HG03139 (cell line): ENCODE measurements around the gene SPATA6.
"Not testable (repeated sequence)": the region's sequence is repeated elsewhere in the genome, so short reads cannot be mapped to it uniquely, and the experiment has no call there.

Experiments used
- ATAC-seq: cut with Tn5 transposase; IDR thresholded peaks from one replicate; pipeline ENCODE4 v1.9.1; 2021; ENCODE audit not compliant: unreplicated experiment

The SPATA6 gene

DNA sequence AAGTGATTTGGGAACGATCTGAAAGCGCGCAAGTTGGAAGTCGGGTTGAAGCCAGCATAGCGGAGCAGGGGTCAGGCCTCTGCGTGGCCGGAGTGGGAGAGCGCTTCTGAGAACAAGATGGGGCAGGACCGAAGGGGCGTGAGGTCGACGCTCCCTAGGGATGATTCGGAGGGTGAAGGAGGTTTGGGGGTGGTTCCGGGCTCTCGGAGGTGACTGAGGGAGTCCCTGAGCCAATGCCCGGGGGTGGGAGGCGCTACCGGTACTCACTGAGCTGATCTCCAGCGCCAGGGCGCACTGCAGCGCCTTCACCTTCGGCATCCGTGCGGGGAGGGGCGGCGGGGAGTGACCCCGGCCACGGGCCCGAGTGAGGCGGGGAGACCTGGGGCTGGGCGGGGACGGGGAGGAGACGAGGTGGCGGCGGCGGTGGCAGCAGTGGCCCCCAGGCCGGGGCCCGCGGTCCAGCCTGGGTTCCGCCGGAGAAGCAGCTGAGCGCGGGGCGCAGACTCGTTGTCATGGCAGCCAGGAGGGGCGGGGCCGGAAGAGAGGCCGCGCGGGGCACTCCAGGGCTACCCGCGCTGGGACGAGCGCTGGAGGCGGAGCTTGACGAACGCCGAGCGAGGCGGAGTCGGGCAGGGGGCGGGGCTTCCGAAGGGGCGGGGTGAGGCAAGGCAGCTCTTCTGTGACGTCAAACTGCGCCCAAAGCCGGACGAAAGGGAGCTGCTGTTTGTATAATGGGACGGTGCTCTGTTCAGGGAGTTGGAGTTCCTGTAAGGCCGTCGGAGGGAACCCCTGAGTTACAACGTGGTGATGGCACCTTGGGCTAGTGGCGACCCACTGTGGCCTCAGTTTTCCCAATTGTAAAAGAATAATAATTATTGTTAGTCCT is at the start of gene SPATA6:
TSS of gene SPATA6 (minus strand) at position 514 of the 886 bp plus-strand sequence. CDS start at position 318, 196 bp downstream.
- peak; percentile 100 for ATAC-seq

DNA sequence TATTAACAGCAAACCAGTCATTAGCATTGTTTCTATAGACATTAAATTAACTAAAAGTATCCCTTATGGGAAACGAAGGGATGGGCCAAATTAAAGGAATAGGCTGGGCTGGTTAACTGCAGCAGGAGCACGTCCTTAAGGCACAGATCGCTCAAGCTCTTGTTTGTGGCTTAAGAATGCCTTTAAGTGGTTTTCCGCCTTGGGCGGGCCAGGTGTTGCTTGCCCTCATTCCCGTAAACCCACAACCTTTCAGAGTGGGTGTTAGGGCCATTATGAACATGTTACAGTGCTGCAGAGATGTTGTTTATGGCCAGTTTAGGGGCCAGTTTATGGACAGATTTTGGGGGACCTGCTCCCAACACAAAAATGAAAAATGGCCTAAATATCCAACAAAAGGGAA is 47.9 kb upstream of the SPATA6 start:
- ATAC-seq, result not testable (repeated sequence)

DNA sequence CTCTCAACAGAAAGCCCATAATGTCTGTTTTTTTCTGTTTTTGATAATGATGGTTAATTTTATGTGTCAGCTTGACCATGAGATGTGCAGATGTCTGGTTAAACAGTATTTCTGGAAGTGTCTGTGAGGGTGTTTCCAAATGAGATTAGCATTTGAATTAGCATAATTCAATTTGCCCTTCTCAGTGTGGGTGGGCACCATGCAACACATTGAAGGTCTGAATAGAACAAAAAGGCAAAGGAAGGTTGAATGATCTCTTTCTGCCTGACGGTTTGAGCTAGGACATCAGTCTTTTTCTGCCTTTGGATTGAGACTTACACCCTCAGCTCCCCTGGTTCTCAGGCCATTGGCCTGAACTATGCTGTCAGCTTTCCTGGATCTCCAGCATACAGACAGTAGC is 34.9 kb upstream of the SPATA6 start:
- no peak for ATAC-seq

DNA sequence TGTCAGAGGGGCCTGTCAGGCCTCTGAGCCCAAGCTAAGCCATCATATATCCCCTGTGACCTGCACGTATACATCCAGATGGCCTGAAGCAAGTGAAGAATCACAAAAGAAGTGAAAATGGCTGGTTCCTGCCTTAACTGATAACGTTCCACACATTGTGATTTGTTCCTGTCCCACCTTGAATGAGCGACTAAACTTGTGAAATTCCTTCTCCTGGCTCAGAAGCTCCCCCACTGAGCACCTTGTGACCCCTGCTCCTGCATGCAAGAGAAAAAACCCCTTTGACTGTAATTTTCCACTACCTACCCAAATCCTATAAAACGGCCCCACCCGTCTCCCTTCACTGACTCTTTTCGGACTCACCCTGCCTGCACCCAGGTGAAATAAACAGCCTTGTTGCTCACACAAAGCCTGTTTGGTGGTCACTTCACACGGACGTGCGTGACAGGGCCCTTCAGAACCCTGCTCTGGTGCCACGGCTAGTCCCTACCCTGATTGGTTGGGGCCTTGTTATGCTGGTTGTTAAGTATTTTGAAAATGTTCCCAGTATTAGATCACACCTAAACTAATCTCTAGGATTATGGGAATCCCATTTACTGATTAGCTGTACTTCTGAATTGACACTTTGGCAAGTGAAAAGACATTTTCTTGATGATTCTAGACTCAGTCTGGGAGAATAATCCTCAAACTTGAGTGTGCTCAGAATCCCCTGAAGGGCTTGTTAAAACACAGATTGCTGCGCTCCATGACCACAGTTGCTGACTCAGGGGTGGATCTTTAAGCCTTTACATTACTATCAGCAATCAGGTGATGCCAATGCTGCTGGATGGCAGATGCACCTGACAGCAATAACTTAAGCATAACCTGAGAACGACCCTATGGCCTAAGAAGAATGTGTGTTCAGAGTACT is 28.8 kb upstream of the SPATA6 start:
- ATAC-seq, result no peak

DNA sequence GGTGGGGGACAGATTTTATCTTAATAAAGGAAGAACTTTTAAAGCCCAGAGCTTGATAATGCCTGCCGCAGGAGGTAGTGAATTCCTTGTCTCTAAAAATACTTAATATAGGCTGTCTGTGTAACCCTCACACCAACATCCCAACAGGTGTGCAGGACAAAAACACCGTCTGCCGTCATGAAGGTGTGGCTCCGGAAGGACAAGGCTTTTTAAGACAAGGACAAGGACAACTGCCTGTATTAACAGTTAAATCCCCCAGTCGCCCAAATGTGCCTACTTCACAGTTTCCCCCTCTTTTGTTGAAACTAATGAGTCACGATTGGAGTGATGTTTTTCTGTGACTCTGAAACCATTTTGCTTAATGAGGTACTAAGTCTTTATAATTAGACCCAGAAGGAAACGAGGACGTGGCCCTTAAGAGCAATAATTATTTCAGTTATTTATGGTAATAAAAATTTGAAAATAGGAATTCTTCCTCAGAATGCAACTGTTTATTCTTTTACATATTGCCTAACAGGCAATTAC is 27.3 kb upstream of the SPATA6 start:
- ATAC-seq, result no peak

DNA sequence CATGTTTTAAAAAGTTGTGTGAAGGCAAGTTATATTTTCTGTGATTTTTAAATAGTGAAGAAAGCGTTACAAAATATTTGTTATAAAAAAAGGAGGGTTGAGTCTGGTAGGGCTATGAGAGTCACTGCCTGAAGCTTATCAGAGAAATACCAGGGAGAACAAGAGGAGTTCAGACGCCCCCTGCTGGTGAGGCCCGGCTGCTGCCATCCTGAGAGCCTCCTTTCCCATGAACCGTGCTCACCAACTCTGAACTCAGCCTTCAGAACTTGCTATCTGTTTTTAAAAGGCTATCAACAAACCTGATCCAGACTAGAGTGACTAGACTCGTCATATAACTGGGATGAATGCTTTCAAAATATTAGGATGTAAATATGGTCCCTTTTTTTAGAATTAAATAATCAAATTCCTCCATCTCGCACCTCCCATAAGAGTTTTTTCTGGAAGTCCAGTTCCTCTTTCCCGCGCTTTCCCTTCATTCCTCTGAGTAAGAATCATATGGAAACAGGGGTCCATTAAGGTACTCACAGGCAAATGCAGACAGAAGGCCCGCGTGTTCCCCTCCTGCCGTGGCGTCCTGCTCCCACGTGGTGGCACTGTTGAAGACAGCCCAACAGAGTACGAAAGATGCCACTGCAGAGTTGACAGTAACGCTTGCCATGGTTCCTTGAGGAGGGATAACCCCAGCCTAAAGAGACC is 26.2 kb upstream of the SPATA6 start:
- ATAC-seq, result peak; percentile 88

DNA sequence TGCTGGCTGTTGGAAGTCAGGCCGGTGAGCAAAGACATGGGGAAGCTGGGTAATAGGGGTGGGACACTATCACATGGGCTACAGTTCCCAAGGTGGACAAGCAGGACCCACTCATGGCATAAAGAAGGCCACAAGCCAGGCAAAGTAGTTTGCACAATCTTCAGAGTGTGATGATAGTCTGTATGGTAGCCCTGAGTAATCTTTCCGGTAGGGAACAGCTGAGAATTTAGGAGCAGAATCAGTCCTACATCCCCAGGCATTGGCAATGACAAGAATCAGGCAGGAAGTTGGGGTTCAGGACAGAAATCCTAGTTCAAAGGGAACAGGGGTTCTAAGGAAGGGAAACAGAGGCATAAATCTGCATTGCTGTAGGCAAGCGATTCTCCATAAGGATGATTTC is 23.9 kb upstream of the SPATA6 start:
- no peak for ATAC-seq

DNA sequence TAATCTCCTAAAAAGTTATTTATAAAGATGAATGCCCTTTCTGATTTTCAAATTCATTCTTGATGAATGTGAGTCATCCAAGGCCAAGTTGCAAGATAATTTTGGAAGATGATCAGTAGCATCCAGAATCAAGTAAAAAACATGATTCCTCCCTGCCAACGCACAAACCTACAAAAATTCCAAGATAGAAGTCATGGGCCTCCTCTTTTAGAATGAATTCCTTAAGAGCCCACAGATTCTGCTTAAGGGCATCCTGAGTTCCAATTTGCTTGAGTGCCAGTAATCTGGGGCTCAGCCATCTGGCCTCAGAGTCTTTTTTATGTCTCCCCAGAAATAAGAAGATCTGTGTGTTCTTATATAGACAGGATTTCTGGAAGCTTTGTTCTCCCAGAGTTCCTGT is 23.2 kb upstream of the SPATA6 start:
- ATAC-seq, result no peak

DNA sequence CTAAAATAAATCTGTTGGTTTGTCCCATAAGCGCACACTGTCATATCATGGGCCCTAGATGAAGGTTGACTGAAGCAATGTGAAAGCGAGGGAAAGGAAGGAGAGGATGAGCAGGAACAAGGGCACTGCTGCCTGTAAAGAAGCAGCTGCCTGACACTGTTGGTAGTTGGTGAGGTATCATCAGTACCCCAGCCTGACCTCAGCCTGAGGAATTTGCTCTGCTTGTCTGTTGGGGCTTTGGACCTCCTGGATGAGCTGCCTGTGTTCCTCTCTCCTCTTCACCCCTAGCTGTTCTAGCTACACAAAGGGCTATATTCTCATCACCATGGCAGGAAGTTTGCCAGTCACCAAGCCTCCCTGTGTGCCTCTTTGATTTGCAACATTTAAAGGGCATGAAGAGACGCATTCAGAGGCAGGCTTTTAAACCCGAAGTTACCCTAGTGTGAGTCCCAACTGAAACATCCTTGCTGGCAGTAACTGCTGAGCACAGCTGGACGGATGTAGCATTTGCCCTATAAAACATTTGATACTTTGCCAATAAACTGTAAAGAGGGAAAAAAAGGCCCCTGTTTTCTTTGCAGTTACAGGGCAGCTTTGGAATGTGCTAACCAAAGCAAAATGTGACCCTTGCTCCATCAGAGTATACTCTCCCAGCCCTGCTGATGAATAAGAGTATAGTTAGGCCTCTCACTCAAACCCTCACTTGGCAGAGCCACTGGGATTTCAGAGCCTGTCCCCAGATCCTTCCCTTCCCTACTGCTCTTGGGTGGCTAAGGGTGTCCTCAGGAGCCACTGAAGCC is 22.2 kb upstream of the SPATA6 start:
- no peak for ATAC-seq

DNA sequence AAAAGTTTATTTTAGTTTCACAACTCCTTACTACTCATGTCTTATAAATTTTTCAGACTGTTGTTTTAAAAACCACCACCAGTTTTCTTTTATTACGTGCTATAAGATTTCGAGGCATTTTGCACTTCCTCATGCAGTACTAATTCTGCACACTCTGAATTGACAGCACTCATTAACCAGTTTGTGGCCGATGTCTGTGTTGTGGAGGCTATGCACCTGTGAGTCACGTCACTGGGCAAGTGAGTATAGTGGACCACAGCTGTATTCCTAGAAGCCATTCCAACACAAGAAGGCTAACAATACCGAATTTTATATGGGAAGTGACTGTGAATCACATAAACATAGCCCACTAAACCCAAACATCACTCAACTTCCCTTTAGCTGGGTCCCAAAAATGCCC is 21.0 kb upstream of the SPATA6 start:
- ATAC-seq, result no peak

DNA sequence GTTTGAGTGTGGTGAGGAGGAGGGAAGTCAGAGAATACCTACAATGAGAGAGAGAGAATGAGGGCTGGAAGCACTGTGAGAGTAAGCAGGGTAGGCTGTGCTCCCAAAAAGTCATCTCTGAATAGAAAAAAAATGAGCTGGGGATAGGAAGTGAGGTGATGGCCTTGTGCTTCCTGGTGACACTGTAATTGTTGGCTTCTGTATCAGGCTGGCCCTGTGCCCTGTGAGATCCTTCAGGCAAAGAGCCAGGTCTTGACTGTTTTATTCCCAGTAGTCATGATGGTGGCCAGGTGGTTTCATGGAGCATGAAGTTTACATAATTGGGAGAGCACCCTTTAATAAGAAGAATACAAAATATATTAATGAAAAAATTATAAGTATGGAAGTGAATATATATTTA is 20.4 kb upstream of the SPATA6 start:
- no peak for ATAC-seq

DNA sequence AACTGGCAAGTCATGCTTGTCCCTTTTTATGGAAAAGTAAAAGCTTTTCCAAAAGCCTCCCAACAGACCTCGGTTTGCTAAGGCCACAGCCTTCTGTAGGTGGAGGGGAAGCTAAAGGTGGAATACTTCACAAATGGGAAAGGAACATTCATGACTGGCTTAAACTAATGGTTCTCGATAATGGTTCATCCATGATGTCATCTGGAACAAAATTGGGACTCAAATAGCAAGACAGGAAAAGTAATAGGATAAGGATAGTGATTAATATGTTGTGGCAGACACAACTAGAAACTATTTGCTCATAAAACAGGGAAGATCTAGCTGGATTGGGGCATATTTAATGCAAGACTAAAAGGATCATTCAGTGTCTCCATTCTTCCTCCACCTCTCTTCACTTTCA is 16.7 kb upstream of the SPATA6 start:
- ATAC-seq, result no peak

DNA sequence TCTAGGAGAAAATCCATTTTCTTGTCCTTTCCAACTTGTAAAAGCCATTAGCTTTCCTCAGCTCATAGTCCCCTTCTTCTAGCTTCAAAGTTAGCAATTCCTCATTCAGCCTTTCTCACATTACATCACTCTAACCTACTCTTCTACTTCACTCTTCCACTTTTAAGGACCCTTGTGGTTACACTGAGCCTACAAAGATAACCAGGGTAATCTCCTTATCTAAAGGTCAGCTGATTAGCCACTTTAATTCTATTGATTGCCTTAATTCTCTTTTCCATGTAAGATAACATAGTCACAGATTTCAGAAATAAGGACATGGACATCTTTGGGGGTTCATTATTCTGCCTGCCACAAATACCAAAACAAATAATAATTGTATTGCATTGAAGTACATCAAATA is 8.5 kb upstream of the SPATA6 start:
- ATAC-seq, result no peak

DNA sequence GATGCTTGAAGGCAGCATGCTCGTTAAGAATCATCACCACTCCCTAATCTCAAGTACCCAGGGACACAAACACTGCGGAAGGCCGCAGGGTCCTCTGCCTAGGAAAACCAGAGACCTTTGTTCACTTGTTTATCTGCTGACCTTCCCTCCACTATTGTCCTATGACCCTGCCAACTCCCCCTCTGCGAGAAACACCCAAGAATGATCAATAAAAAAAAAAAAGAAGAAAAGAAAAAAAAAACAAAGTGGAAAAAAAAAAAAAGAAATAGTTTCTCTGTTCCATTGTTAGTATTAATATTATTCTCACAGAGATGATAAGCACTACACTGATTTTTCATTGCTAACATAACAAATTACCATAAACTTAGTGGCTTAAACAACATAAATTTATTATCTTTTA is 8.0 kb upstream of the SPATA6 start:
- ATAC-seq, result not testable (repeated sequence)

DNA sequence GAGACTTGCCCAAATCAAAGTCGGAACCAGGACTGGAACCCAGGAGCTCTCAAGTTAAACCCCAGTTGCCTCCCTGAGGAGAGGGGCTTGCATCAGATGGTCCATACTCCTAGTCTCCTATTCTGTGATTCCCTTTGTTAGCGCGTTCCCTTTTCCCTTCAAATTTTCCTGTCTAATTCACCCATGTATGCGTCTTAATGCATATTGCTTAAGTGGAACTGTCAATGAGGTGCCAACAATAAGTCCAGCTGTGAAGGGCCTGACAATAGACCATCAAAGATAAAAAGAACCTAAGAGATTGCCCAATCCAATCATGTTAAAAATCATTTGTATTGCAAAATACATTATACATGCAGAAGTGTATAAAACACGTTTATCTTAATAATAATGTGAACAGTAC is 634 bp upstream of the SPATA6 start:
- ATAC-seq, result no peak

DNA sequence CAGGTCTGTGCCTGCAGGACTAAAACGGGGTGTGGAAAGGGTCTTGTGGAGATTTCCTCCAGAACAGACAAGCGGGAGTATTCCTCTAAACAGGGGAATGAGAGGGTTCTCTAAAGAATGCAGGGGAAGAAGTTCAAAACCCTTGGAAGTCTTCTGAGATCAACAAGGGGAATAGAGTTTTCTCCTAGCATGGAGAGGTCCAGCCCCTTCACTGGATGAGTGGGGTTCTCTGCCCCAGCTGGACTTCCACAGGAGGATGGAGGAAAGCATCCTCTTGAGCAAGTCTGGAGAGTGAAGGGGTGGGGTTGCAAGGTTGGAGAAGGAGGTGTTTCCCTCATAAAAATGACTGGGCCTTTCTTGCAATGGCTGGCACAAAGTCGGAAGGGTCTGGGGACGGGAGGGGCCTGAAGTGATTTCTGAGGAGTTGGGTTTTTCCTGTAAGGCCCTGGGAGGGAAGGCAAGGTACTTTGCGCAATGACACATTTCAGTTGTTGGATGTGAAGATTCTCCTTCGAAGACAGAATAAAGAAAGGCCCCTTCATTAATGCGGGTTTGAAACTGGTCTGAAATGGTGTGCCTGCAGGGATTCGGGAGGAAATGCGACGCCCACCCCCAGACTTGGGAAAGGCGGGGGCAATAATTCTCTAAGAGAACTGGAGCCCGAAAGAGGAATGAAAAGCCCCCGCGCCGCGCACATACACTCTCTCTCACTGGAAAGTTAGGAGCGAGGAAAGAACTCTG is 884 bp downstream of the SPATA6 start:
- ATAC-seq, result no peak

DNA sequence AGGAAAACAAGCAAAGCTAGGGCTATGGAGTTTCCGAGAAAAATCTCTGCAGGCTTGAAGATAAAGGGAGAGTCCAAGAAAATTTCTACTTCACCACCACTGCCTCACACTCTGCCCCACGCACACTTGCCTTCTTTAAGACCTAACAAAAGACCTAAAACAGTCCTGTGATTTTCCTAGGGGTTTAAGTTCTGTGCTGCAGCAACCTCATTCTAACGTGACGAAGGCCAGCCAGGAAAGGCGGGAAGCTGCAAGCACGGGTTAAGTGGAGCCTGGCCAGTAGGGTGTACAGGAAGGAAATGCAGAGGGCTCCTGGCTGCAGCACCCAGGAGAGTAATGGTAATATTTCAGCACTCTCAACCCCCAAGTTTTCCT is 1.5 kb downstream of the SPATA6 start:
- ATAC-seq, result no peak

DNA sequence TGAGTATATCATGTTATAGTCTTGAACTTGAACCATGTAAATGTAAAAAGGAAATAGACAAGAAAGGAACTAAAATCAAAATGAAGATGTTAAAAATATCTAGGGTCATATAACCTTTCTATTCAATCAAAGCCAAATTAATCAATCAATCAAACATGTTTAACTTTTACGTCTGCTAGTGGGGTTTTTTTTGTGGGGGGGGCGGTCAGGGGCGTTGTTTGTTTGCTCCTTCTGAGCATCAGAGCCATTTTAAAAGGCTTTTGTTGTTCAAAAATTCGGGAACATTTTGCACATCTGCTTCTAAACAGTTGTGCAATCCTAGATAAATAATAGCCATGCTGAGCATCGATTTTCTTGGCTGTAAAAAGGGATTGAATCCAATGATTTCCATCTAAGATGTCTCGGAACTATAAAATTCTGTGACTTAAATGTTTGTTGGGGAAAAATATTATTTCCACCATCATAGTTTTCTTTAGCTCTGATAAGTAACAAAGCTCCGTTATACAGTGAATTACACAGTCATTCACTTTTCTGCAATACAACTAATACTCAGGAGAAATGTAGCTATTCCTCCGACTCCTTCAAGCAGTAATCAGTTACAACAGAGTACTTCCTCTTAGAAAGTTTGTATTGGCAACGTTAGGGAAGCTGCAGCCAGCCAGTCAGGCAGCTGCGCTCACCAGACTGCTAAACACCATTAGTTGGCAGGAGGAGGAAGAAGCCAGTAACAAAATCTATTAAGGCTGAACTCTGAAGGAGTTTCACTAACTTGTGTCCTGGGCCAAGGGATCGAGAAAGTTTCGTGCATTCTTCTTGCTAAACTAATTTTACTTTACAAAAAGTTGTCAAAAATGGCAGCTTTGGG is 2.2 kb downstream of the SPATA6 start:
- no peak for ATAC-seq

DNA sequence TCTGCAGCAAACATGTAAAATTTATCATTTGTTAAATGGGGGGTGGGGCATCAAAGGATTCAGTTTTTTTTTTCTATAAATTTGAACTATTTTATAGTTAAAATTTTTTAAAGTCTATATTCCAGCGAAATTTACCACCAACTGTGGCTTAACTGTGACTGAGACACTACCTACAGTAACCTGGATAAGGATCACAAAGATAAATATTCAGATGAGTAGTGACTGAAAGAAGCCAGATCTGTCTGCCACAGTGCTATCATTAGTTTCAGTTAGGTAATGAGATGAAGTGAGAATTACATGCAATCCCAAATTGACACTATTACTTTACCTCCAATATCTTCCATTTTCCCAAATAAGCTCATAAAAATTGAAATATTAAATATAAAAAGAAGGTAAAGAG is 5.4 kb downstream of the SPATA6 start:
- no peak for ATAC-seq
